IPS-20b (cell line): ENCODE measurements around the gene STPG3.
A peak's percentile ranks its signal among the peaks of the same experiment; 100 is the strongest.

Experiments used
- H3K27ac ChIP-seq: one replicate; pipeline ENCODE4 v1.5.1; 2013; ENCODE audit warnings: low read length
- H3K27me3 ChIP-seq: 2 replicates; pipeline ENCODE4 v1.6.1; 2013; ENCODE audit warnings: mild to moderate bottlenecking, low read length, inconsistent platforms; ENCODE audit not compliant: insufficient read depth
- H3K36me3 ChIP-seq: 2 replicates; pipeline ENCODE4 v1.6.1; 2013; ENCODE audit warnings: low read depth, mild to moderate bottlenecking, inconsistent platforms, low read length, moderate library complexity; ENCODE audit not compliant: insufficient read depth
- H3K4me1 ChIP-seq: 2 replicates; pipeline ENCODE4 v1.6.1; 2013; ENCODE audit warnings: mild to moderate bottlenecking, control low read depth, inconsistent platforms, low read length, moderate library complexity; ENCODE audit not compliant: insufficient read depth
- H3K4me3 ChIP-seq: 2 replicates; pipeline ENCODE4 v1.5.1; 2013; ENCODE audit warnings: mild to moderate bottlenecking, low read length, inconsistent platforms
- H3K9ac ChIP-seq: 2 replicates; pipeline ENCODE4 v1.6.1; 2013; ENCODE audit warnings: low read depth, mild to moderate bottlenecking, inconsistent platforms, low read length, moderate library complexity
- H3K9me3 ChIP-seq: 2 replicates; pipeline ENCODE4 v1.6.1; 2013; ENCODE audit warnings: mild to moderate bottlenecking, low read depth, low read length, inconsistent platforms; ENCODE audit not compliant: insufficient read depth

Gene STPG3

GRCh38 chr9:137251194-137251461 lies at the start of gene STPG3:
TSS of gene STPG3 (plus strand) at chr9:137251286. CDS start at chr9:137251287, 1 bp downstream.
- H3K27ac ChIP-seq = no peak within 1 kb of the TSS
- H3K4me1 ChIP-seq = peaks cover 3% of the 10 kb centered on the region; the same call in 1 of the 2 replicates
- no peak within 1 kb of the TSS for H3K9ac ChIP-seq
- peaks cover 11% of the 10 kb centered on the region; the same call in 1 of the 2 replicates for H3K27me3 ChIP-seq
- no peaks in the 10 kb centered on the region for H3K36me3 ChIP-seq
- H3K9me3 ChIP-seq = no peaks in the 10 kb centered on the region
- no peak within 1 kb of the TSS for H3K4me3 ChIP-seq

- H3K36me3 ChIP-seq = peaks cover 10% of the 10 kb centered on the region; the same call in 1 of the 2 replicates
- H3K9me3 ChIP-seq = no peaks in the 10 kb centered on the region
- peaks cover 9% of the 10 kb centered on the region for H3K4me1 ChIP-seq
- no peak overlapping the region for H3K27ac ChIP-seq
- H3K27me3 ChIP-seq = no peaks in the 10 kb centered on the region
- H3K4me3 ChIP-seq = no peak overlapping the region
- no peak overlapping the region for H3K9ac ChIP-seq
Observed at GRCh38 chr9:137202966-137203365, 48.1 kb upstream of the STPG3 start.

DNA sequence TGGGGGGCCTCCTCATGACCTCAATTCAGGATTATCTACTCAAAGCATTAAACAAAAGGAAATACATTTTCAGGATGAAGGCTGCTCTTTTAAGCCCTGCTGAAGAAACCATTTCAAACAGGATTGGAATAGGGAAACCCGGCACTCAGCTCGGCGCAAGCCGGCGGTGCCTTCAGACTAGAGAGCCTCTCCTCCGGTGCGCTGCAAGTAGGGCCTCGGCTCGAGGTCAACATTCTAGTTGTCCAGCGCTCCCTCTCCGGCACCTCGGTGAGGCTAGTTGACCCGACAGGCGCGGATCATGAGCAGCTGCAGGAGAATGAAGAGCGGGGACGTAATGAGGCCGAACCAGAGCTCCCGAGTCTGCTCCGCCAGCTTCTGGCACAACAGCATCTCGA lies 46.4 kb upstream of the STPG3 start:
- Histone ChIP-seq H3K27me3 (no peaks in the 10 kb centered on the region), H3K4me1 (peaks cover 9% of the 10 kb centered on the region), H3K36me3 (peaks cover 20% of the 10 kb centered on the region; the same call in 1 of the 2 replicates), H3K27ac (no peak overlapping the region), H3K9ac (peak overlapping the region; percentile 98; the same call in 1 of the 2 replicates), H3K9me3 (no peaks in the 10 kb centered on the region), H3K4me3 (peak overlapping the region; percentile 99)

- peaks cover 9% of the 10 kb centered on the region for H3K4me1 ChIP-seq
- peak within 1 kb of the TSS; percentile 98 for H3K9ac ChIP-seq
- peaks cover 20% of the 10 kb centered on the region; the same call in 1 of the 2 replicates for H3K36me3 ChIP-seq
- no peaks in the 10 kb centered on the region for H3K27me3 ChIP-seq
- H3K9me3 ChIP-seq = no peaks in the 10 kb centered on the region
- H3K4me3 ChIP-seq = peak within 1 kb of the TSS; percentile 99
- H3K27ac ChIP-seq = no peak within 1 kb of the TSS
Observed at GRCh38 chr9:137205126-137206069, 45.7 kb upstream of the STPG3 start, which contains the start of the genes NDOR1 and TMEM203. TSS of gene NDOR1 (plus strand) at chr9:137205700. CDS start at chr9:137205778, 78 bp downstream. TSS of gene TMEM203 (minus strand) at chr9:137205648. CDS start at chr9:137205414, 234 bp downstream.

- no peaks in the 10 kb centered on the region for H3K27me3 ChIP-seq
- peaks cover 20% of the 10 kb centered on the region; the same call in 1 of the 2 replicates for H3K36me3 ChIP-seq
- H3K27ac ChIP-seq = no peak overlapping the region
- peak overlapping the region; percentile 98; the same call in 1 of the 2 replicates for H3K9ac ChIP-seq
- H3K4me1 ChIP-seq = peaks cover 9% of the 10 kb centered on the region
- no peaks in the 10 kb centered on the region for H3K9me3 ChIP-seq
- H3K4me3 ChIP-seq = peak overlapping the region; percentile 99
Observed at GRCh38 chr9:137206602-137207001, 44.5 kb upstream of the STPG3 start.

DNA sequence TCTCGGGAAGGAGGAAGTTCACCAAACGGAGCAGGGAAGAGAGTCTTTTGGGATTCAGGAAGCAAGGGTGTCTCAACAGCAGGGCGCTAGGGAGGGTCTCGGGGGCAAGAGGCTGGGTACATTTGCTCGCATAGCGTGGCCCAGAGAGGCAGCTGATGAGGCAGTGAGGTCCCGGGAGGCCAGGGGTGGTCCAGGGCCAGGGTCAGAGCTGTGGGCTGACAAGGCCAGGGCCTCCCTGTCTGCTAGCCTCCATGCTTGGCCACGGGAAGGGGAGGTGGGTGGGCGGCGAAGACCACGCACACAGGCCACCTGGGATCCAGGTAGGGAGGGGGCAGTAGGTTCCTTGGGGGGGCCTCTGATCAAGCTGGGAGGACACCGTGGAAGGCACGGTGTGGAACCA lies 39.6 kb upstream of the STPG3 start:
- Histone ChIP-seq H3K36me3 (peaks cover 37% of the 10 kb centered on the region), H3K4me1 (peaks cover 2% of the 10 kb centered on the region), H3K27me3 (no peaks in the 10 kb centered on the region), H3K9me3 (no peaks in the 10 kb centered on the region), H3K27ac (no peak overlapping the region), H3K9ac (no peak overlapping the region), H3K4me3 (no peak overlapping the region)

GRCh38 chr9:137212520-137212919 lies 38.6 kb upstream of the STPG3 start:
- Histone ChIP-seq H3K4me3 (no peak overlapping the region), H3K9ac (no peak overlapping the region), H3K4me1 (no peaks in the 10 kb centered on the region), H3K27ac (no peak overlapping the region), H3K9me3 (no peaks in the 10 kb centered on the region), H3K27me3 (no peaks in the 10 kb centered on the region), H3K36me3 (peaks cover 32% of the 10 kb centered on the region)

- no peaks in the 10 kb centered on the region for H3K9me3 ChIP-seq
- no peak overlapping the region for H3K4me3 ChIP-seq
- no peak overlapping the region for H3K27ac ChIP-seq
- H3K9ac ChIP-seq = no peak overlapping the region
- peaks cover 29% of the 10 kb centered on the region for H3K36me3 ChIP-seq
- no peaks in the 10 kb centered on the region for H3K4me1 ChIP-seq
- no peaks in the 10 kb centered on the region for H3K27me3 ChIP-seq
Observed at GRCh38 chr9:137213160-137214060, 37.7 kb upstream of the STPG3 start.

DNA sequence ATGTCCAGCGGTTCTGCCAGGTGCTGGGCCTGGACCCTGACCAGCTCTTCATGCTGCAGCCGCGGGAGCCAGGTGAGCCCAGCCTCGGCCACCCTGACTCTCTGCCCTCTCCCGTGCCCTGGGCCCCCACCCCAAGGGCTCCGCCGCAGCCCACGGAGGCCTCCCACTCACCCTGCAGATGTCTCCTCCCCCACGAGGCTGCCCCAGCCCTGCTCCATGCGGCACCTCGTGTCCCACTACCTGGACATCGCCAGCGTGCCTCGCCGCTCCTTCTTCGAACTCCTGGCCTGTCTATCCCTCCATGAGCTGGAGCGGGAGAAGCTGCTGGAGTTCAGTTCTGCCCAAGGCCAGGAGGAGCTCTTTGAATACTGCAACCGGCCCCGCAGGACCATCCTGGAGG lies 36.5 kb upstream of the STPG3 start:
- no peak overlapping the region for H3K27ac ChIP-seq
- H3K4me1 ChIP-seq = no peaks in the 10 kb centered on the region
- H3K9me3 ChIP-seq = no peaks in the 10 kb centered on the region
- H3K36me3 ChIP-seq = peaks cover 18% of the 10 kb centered on the region
- no peak overlapping the region for H3K9ac ChIP-seq
- no peaks in the 10 kb centered on the region for H3K27me3 ChIP-seq
- no peak overlapping the region for H3K4me3 ChIP-seq

- Histone ChIP-seq H3K36me3 (peaks cover 18% of the 10 kb centered on the region), H3K4me3 (no peak overlapping the region), H3K27ac (no peak overlapping the region), H3K4me1 (no peaks in the 10 kb centered on the region), H3K27me3 (no peaks in the 10 kb centered on the region), H3K9me3 (no peaks in the 10 kb centered on the region), H3K9ac (no peak overlapping the region)
Observed at GRCh38 chr9:137215196-137215986, 35.7 kb upstream of the STPG3 start.
